Sigmoid colon (tissue), 4 donors: ENCODE measurements around the gene ODAD3.

Experiments
- POLR2A ChIP-seq, 2 donors: fragments of 450-650 bp; IDR thresholded peaks; one replicate each; pipeline ENCODE4 v1.6.1; 2016; ENCODE audit warnings: antibody characterized with exemption in 2 of 2, mild to moderate bottlenecking in 2 of 2, moderate library complexity in 2 of 2
- POLR2AphosphoS5 ChIP-seq, 4 donors: sonication (generic); formaldehyde crosslinking; IDR thresholded peaks; one replicate each; pipeline ENCODE4 v1.6.1; 2017; ENCODE audit warnings: antibody characterized with exemption in 4 of 4
- TF ChIP-seq, protein P1 (sequence below), 4 experiments: fragments of 450-650 bp in 3 of 4; fragments of 200-600 bp in 1 of 4; IDR thresholded peaks; one replicate each; pipeline ENCODE4 v1.5.1; 2016 to 2019; ENCODE audit warnings: antibody characterized with exemption in 4 of 4, mild to moderate bottlenecking in 3 of 4, moderate library complexity in 2 of 4

DNA sequence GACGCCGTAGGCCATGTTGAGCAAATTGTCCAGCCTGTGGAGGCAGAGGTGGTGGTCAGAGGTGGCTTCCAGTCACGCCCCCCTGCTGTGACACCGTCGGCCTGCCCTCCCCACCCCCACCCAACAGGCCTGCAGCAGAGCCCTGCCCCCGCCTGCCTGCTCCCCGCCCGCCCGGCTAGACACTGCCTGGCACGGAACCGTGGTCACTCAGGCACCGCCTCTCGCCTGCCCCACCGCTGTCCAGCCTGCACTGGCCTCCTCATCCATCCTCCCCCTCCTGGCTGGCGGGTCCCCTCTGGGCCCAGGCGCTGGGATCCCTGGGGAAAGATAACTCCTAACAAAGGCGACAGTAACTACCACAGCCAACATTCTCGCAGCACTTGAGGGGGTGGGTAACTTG lies 22.2 kb upstream of the ODAD3 start:
- TF ChIP-seq, protein P1, sequence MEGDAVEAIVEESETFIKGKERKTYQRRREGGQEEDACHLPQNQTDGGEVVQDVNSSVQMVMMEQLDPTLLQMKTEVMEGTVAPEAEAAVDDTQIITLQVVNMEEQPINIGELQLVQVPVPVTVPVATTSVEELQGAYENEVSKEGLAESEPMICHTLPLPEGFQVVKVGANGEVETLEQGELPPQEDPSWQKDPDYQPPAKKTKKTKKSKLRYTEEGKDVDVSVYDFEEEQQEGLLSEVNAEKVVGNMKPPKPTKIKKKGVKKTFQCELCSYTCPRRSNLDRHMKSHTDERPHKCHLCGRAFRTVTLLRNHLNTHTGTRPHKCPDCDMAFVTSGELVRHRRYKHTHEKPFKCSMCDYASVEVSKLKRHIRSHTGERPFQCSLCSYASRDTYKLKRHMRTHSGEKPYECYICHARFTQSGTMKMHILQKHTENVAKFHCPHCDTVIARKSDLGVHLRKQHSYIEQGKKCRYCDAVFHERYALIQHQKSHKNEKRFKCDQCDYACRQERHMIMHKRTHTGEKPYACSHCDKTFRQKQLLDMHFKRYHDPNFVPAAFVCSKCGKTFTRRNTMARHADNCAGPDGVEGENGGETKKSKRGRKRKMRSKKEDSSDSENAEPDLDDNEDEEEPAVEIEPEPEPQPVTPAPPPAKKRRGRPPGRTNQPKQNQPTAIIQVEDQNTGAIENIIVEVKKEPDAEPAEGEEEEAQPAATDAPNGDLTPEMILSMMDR (IDR thresholded peaks at IDR 0.05), result no peak
- TF ChIP-seq POLR2A (IDR thresholded peaks at IDR 0.05) (no peak), POLR2AphosphoS5 (IDR thresholded peaks at IDR 0.05) (no peak)
